HepG2 (cell line): Measurements from ENCODE around the gene PRDX6. TPM values are rescaled to one million over a fixed set of nuclear protein-coding genes. Genes with fewer than 3 reads are reported as not detected.

Experiments
- DBP ChIP-seq: sonication (generic); formaldehyde crosslinking; IDR thresholded peaks from 2 replicates; pipeline ENCODE4 v1.4.0; 2020; ENCODE audit warnings: missing genetic modification reagents; ENCODE audit errors: not compliant biosample characterization
- FOXP1 ChIP-seq, 2 experiments: fragments of 450-650 bp in 1 of 2; IDR thresholded peaks; 2 replicates each; pipeline ENCODE4 v1.6.1; 2017 to 2018; ENCODE audit warnings: antibody characterized with exemption in 1 of 2
- GABPA ChIP-seq, 2 experiments: IDR thresholded peaks; 2 replicates each; pipeline ENCODE4 v1.6.1; 2011 to 2016; ENCODE audit warnings: low read depth in 2 of 2, low read length in 1 of 2, missing biosample characterization in 1 of 2, missing genetic modification characterization in 1 of 2
- HIC2 ChIP-seq: sonication (generic); formaldehyde crosslinking; IDR thresholded peaks from 2 replicates; pipeline ENCODE4 v1.9.0; 2022; ENCODE audit warnings: low read depth, missing genetic modification reagents
- KAT7 ChIP-seq: IDR thresholded peaks from 2 replicates; pipeline ENCODE4 v1.6.1; 2018; ENCODE audit warnings: borderline replicate concordance, missing compliant biosample characterization
- MED1 ChIP-seq: sonication (generic); formaldehyde crosslinking; IDR thresholded peaks from 2 replicates; pipeline ENCODE4 v1.4.0; 2020; ENCODE audit warnings: missing genetic modification reagents
- NFATC3 ChIP-seq: sonication (generic); formaldehyde crosslinking; IDR thresholded peaks from 2 replicates; pipeline ENCODE4 v1.5.1; 2020; ENCODE audit warnings: mild to moderate bottlenecking, missing genetic modification reagents
- NPAS2 ChIP-seq: sonication (generic); formaldehyde crosslinking; IDR thresholded peaks from 2 replicates; pipeline ENCODE4 v1.8.0; 2022; ENCODE audit warnings: mild to moderate bottlenecking, missing genetic modification reagents, borderline replicate concordance
- PPARG ChIP-seq: conservative IDR thresholded peaks from 2 replicates; pipeline ENCODE4 v1.6.1; 2016; ENCODE audit warnings: missing biosample characterization, missing genetic modification reagents
- SIX4 ChIP-seq: sonication (generic); formaldehyde crosslinking; IDR thresholded peaks from 2 replicates; pipeline ENCODE4 v1.4.0; 2020; ENCODE audit warnings: missing genetic modification reagents
- SOX13 ChIP-seq, 3 experiments: fragments of 450-650 bp in 1 of 3; sonication (generic) in 1 of 3; formaldehyde crosslinking in 1 of 3; IDR thresholded peaks in 2 of 3; conservative IDR thresholded peaks in 1 of 3; 2 replicates each; pipeline versions ENCODE4 v1.5.0 to v1.6.1; 2016 to 2020; ENCODE audit warnings: antibody characterized with exemption in 1 of 3, mild to moderate bottlenecking in 1 of 3, missing compliant biosample characterization in 1 of 3, missing genetic modification reagents in 1 of 3, moderate library complexity in 1 of 3
- SOX6 ChIP-seq, 2 experiments: fragments of 450-650 bp in 1 of 2; sonication (generic) in 1 of 2; formaldehyde crosslinking in 1 of 2; IDR thresholded peaks; 2 replicates each; pipeline versions ENCODE4 v1.4.0 to v1.6.1; 2017 to 2020; ENCODE audit warnings: antibody characterized with exemption in 1 of 2, mild to moderate bottlenecking in 1 of 2, missing genetic modification reagents in 1 of 2
- SPEN ChIP-seq: sonication (generic); formaldehyde crosslinking; IDR thresholded peaks from 2 replicates; pipeline ENCODE4 v1.5.1; 2020; ENCODE audit warnings: low read depth, mild to moderate bottlenecking, missing genetic modification reagents
- TAF1 ChIP-seq: sonication (generic); formaldehyde crosslinking; IDR thresholded peaks from 2 replicates; pipeline ENCODE4 v1.4.0; 2020; ENCODE audit warnings: missing genetic modification reagents
- TGIF2 ChIP-seq: IDR thresholded peaks from 2 replicates; pipeline ENCODE4 v1.6.1; 2016; ENCODE audit warnings: control low read depth, missing compliant biosample characterization
- ZNF124 ChIP-seq: sonication (generic); formaldehyde crosslinking; IDR thresholded peaks from 2 replicates; pipeline ENCODE4 v1.4.0; 2020; ENCODE audit warnings: missing genetic modification reagents
- ZNF143 ChIP-seq: sonication (generic); formaldehyde crosslinking; IDR thresholded peaks from 2 replicates; pipeline ENCODE4 v1.4.0; 2020; ENCODE audit warnings: missing genetic modification reagents
- ZNF296 ChIP-seq: sonication (generic); formaldehyde crosslinking; conservative IDR thresholded peaks from 2 replicates; pipeline ENCODE4 v1.5.0; 2020; ENCODE audit warnings: mild to moderate bottlenecking, missing genetic modification reagents
- ZNF616 ChIP-seq: sonication (generic); formaldehyde crosslinking; IDR thresholded peaks from 2 replicates; pipeline ENCODE4 v1.5.0; 2020; ENCODE audit warnings: low read depth, mild to moderate bottlenecking, missing genetic modification reagents
- ZNF788 ChIP-seq: sonication (generic); formaldehyde crosslinking; IDR thresholded peaks from 2 replicates; pipeline ENCODE4 v1.5.0; 2020; ENCODE audit warnings: mild to moderate bottlenecking, missing genetic modification reagents, borderline replicate concordance
- polyA plus RNA-seq, 8 experiments: library from polyadenylated mRNA; depleted of rRNA in 3 of 8; stranded (reverse) in 7 of 8; unstranded in 1 of 8; fragments of >200 nt; fragmentation: Illumina TruSeq in 4 of 8; extraction: Trizol in 4 of 8; gene quantifications; 2 replicates each; pipeline versions ENCODE4 v1.2.1 to v1.2.3, GENCODE V29; 2011 to 2016; ENCODE audit warnings: low read depth in 4 of 8, missing spikeins in 1 of 8, mixed read lengths in 1 of 8; ENCODE audit not compliant: insufficient read depth in 1 of 8
- total RNA-seq, 5 experiments: library from RNA; depleted of rRNA; stranded (reverse); fragments of >200 nt; fragmentation: Illumina TruSeq; extraction: Trizol; gene quantifications; 2 replicates each; pipeline ENCODE4 v1.2.3, GENCODE V29; 2016; ENCODE audit warnings: low read depth in 1 of 5
- TF ChIP-seq, protein P1 (sequence below): sonication (generic); formaldehyde crosslinking; IDR thresholded peaks from 2 replicates; pipeline ENCODE4 v1.9.0; 2021; ENCODE audit warnings: missing genetic modification reagents, borderline replicate concordance
- TF ChIP-seq, protein P2 (sequence below): sonication (generic); formaldehyde crosslinking; IDR thresholded peaks from 2 replicates; pipeline ENCODE4 v1.4.0; 2020; ENCODE audit warnings: mild to moderate bottlenecking, missing genetic modification reagents

The PRDX6 gene
- total and polyA plus RNA-seq, 2 of the 13 experiments (the other 11 are each of a cell fraction or from before 2014, with no cell fraction given), result 224 to 309 TPM

GRCh38 chr1:173476665-173477285 lies 360 bp upstream of the PRDX6 start (continued):
- TF ChIP-seq DBP (CRISPR knock-in tag) (peak; percentile 10), KAT7 (CRISPR knock-in tag) (no peak), TGIF2 (CRISPR knock-in tag) (0 out of 2 replicates have a peak, but pooled peaks have one; percentile 39), SOX6 (IDR thresholded peaks at IDR 0.05) (no peak), SOX6 (CRISPR knock-in tag; IDR thresholded peaks at IDR 0.05) (no peak), HIC2 (CRISPR knock-in tag) (no peak), PPARG (no peak), MED1 (peak; percentile 49), ZNF296 (CRISPR knock-in tag) (no peak), FOXP1 (IDR thresholded peaks at IDR 0.05) (no peak), FOXP1 (CRISPR knock-in tag; IDR thresholded peaks at IDR 0.05) (no peak), NFATC3 (CRISPR knock-in tag) (no peak), ZNF788 (CRISPR knock-in tag) (0 out of 2 replicates have a peak, but pooled peaks have one; percentile 21), SIX4 (CRISPR knock-in tag) (no peak), NPAS2 (CRISPR knock-in tag) (no peak), ZNF616 (no peak), SPEN (CRISPR knock-in tag) (peak; percentile 21; the same call in 1 of the 2 replicates), ZNF124 (CRISPR knock-in tag) (no peak), SOX13 (IDR thresholded peaks at IDR 0.05) (no peak), SOX13 (CRISPR knock-in tag; conservative IDR thresholded peaks at IDR 0.05 in 1 of 2, IDR thresholded peaks at IDR 0.05 in 1 of 2) (peak in 1 of 2 experiments; percentile 6; a peak in 1 of 4 replicates), GABPA (IDR thresholded peaks at IDR 0.05; ENCODE audit: low read depth, low read length) (no peak), GABPA (CRISPR knock-in tag; IDR thresholded peaks at IDR 0.05; ENCODE audit: low read depth) (no peak), TAF1 (CRISPR knock-in tag) (peak; percentile 68; the same call in 1 of the 2 replicates), ZNF143 (CRISPR knock-in tag) (0 out of 2 replicates have a peak, but pooled peaks have one; percentile 38)
- TF ChIP-seq, protein P1, sequence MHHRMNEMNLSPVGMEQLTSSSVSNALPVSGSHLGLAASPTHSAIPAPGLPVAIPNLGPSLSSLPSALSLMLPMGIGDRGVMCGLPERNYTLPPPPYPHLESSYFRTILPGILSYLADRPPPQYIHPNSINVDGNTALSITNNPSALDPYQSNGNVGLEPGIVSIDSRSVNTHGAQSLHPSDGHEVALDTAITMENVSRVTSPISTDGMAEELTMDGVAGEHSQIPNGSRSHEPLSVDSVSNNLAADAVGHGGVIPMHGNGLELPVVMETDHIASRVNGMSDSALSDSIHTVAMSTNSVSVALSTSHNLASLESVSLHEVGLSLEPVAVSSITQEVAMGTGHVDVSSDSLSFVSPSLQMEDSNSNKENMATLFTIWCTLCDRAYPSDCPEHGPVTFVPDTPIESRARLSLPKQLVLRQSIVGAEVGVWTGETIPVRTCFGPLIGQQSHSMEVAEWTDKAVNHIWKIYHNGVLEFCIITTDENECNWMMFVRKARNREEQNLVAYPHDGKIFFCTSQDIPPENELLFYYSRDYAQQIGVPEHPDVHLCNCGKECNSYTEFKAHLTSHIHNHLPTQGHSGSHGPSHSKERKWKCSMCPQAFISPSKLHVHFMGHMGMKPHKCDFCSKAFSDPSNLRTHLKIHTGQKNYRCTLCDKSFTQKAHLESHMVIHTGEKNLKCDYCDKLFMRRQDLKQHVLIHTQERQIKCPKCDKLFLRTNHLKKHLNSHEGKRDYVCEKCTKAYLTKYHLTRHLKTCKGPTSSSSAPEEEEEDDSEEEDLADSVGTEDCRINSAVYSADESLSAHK, result no peak
- TF ChIP-seq, protein P2, sequence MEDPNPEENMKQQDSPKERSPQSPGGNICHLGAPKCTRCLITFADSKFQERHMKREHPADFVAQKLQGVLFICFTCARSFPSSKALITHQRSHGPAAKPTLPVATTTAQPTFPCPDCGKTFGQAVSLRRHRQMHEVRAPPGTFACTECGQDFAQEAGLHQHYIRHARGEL (CRISPR knock-in tag), result no peak
